DOHH2 (cell line): Measurements from ENCODE around the gene ERC2.

Source experiments
- CTCF ChIP-seq: fragments of 200-600 bp; sonication (generic); IDR thresholded peaks from one replicate; pipeline ENCODE4 v1.5.1; 2014; ENCODE audit warnings: antibody characterized with exemption, mild to moderate bottlenecking, low read depth, low read length; ENCODE audit not compliant: poor library complexity, severe bottlenecking
- EZH2phosphoT487 ChIP-seq: fragments of 200-600 bp; sonication (generic); IDR thresholded peaks from 2 replicates; pipeline ENCODE4 v1.6.1; 2017; ENCODE audit warnings: borderline replicate concordance, mild to moderate bottlenecking, antibody characterized with exemption, low read length, moderate library complexity, mixed read lengths

GRCh38 chr3:55923626-55924025, 544.6 kb downstream of the ERC2 start:
- TF ChIP-seq EZH2phosphoT487: no peak
- TF ChIP-seq CTCF: no peak
